DOHH2 (cell line): ENCODE results near the gene AP5Z1.

Experiments
- H3F3A ChIP-seq: fragments of 200-600 bp; sonication (generic), shearing (Covaris generic); 2 replicates; pipeline ENCODE4 v1.6.0; 2016; ENCODE audit warnings: antibody characterized with exemption, mild to moderate bottlenecking; ENCODE audit not compliant: control insufficient read depth, insufficient read depth
- H3K27ac ChIP-seq: fragments of 200-600 bp; sonication (generic); 2 replicates; pipeline ENCODE4 v1.5.1; 2014; ENCODE audit warnings: low read depth, mild to moderate bottlenecking, low read length, moderate library complexity
- H3K27me3 ChIP-seq: fragments of 200-600 bp; sonication (generic); 2 replicates; pipeline ENCODE4 v1.6.1; 2014; ENCODE audit warnings: mild to moderate bottlenecking, low read length, mixed read lengths; ENCODE audit not compliant: control insufficient read depth
- H3K36me3 ChIP-seq: fragments of 200-600 bp; sonication (generic); 2 replicates; pipeline ENCODE4 v1.6.1; 2014; ENCODE audit warnings: mild to moderate bottlenecking, low read length, moderate library complexity, mixed read lengths; ENCODE audit not compliant: control insufficient read depth
- H3K4me1 ChIP-seq: fragments of 200-600 bp; sonication (generic); 2 replicates; pipeline ENCODE4 v1.6.1; 2014; ENCODE audit warnings: mild to moderate bottlenecking, low read length, mixed read lengths; ENCODE audit not compliant: control insufficient read depth
- H3K4me2 ChIP-seq: fragments of 200-600 bp; sonication (generic); 2 replicates; pipeline ENCODE4 v1.6.0; 2014; ENCODE audit warnings: mild to moderate bottlenecking, low read length, moderate library complexity
- H3K4me3 ChIP-seq: fragments of 200-600 bp; sonication (generic); 2 replicates; pipeline ENCODE4 v1.5.1; 2014; ENCODE audit warnings: mild to moderate bottlenecking, low read length, mixed read lengths
- H3K79me2 ChIP-seq: fragments of 200-600 bp; sonication (generic); 2 replicates; pipeline ENCODE4 v1.6.1; 2014; ENCODE audit warnings: mild to moderate bottlenecking, low read length, mixed read lengths; ENCODE audit not compliant: control insufficient read depth
- H3K9me2 ChIP-seq: fragments of 200-600 bp; sonication (generic); replicated peaks from 2 replicates; pipeline ENCODE4 v1.6.1; 2014; ENCODE audit warnings: mild to moderate bottlenecking, low read length, mixed read lengths; ENCODE audit not compliant: control insufficient read depth
- H3K9me3 ChIP-seq: fragments of 200-600 bp; sonication (generic); 2 replicates; pipeline ENCODE4 v1.6.1; 2014; ENCODE audit warnings: antibody characterized with exemption, low read length, mixed read lengths; ENCODE audit not compliant: control insufficient read depth, insufficient read depth
- H4K20me1 ChIP-seq: fragments of 200-600 bp; sonication (generic); 2 replicates; pipeline ENCODE4 v1.6.0; 2014; ENCODE audit warnings: low read depth, mild to moderate bottlenecking, antibody characterized with exemption, low read length, moderate library complexity; ENCODE audit not compliant: control insufficient read depth, insufficient read depth
- EZH2phosphoT487 ChIP-seq: fragments of 200-600 bp; sonication (generic); IDR thresholded peaks from 2 replicates; pipeline ENCODE4 v1.6.1; 2017; ENCODE audit warnings: borderline replicate concordance, mild to moderate bottlenecking, antibody characterized with exemption, low read length, moderate library complexity, mixed read lengths
- TF ChIP-seq, protein P1 (sequence below): fragments of 200-600 bp; sonication (generic); IDR thresholded peaks from one replicate; pipeline ENCODE4 v1.5.1; 2014; ENCODE audit warnings: antibody characterized with exemption, mild to moderate bottlenecking, low read depth, low read length; ENCODE audit not compliant: poor library complexity, severe bottlenecking

AP5Z1 gene

DNA sequence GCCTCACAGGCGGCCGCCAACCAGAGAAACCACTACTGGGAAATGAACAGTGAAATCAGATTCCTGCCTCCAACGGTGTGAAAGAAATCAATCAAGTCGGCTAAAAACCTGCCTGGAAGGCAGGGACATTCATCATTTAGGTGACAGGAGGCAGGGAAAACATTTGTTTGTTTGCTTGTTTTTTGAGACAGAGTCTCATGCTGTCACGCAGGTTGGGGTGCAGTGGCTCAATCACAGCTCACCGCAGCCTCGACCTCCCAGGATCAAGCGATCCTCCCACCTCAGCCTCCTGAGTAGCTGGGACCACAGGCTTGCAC, 30.5 kb downstream of the AP5Z1 start:
- Histone ChIP-seq H3K4me2 (no peak overlapping the region), H3K79me2 (no peaks in the 10 kb centered on the region)

GRCh38 chr7:4806983-4807597, 31.7 kb downstream of the AP5Z1 start:
- no peaks in the 10 kb centered on the region for H3K27me3 ChIP-seq
- H3K79me2 ChIP-seq = no peaks in the 10 kb centered on the region
- no peaks in the 10 kb centered on the region for H3F3A ChIP-seq
- no peak overlapping the region for H3K4me3 ChIP-seq
- no peaks in the 10 kb centered on the region for H3K36me3 ChIP-seq
- peaks cover 6% of the 10 kb centered on the region for H3K4me1 ChIP-seq
- no peaks in the 10 kb centered on the region for H3K9me2 ChIP-seq
- H3K27ac ChIP-seq = no peak overlapping the region
- no peak overlapping the region for H3K4me2 ChIP-seq
- no peaks in the 10 kb centered on the region for H3K9me3 ChIP-seq
- TF ChIP-seq, protein P1, sequence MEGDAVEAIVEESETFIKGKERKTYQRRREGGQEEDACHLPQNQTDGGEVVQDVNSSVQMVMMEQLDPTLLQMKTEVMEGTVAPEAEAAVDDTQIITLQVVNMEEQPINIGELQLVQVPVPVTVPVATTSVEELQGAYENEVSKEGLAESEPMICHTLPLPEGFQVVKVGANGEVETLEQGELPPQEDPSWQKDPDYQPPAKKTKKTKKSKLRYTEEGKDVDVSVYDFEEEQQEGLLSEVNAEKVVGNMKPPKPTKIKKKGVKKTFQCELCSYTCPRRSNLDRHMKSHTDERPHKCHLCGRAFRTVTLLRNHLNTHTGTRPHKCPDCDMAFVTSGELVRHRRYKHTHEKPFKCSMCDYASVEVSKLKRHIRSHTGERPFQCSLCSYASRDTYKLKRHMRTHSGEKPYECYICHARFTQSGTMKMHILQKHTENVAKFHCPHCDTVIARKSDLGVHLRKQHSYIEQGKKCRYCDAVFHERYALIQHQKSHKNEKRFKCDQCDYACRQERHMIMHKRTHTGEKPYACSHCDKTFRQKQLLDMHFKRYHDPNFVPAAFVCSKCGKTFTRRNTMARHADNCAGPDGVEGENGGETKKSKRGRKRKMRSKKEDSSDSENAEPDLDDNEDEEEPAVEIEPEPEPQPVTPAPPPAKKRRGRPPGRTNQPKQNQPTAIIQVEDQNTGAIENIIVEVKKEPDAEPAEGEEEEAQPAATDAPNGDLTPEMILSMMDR = no peak
- TF ChIP-seq EZH2phosphoT487 = no peak
- H4K20me1 ChIP-seq = no peaks in the 10 kb centered on the region

More for the DNA sequence above, 30.5 kb downstream of the AP5Z1 start:
- no peaks in the 10 kb centered on the region for H3K9me2 ChIP-seq
- TF ChIP-seq, protein P1 = no peak
- TF ChIP-seq EZH2phosphoT487 = no peak
- no peak overlapping the region for H3K4me3 ChIP-seq
- H3K27me3 ChIP-seq = no peaks in the 10 kb centered on the region
- no peaks in the 10 kb centered on the region for H3F3A ChIP-seq
- H3K36me3 ChIP-seq = no peaks in the 10 kb centered on the region
- H3K27ac ChIP-seq = no peak overlapping the region
- no peaks in the 10 kb centered on the region for H3K9me3 ChIP-seq
- peaks cover 6% of the 10 kb centered on the region for H3K4me1 ChIP-seq
- H4K20me1 ChIP-seq = no peaks in the 10 kb centered on the region

- Histone ChIP-seq H3K9me3 (no peaks in the 10 kb centered on the region), H3K27ac (no peak overlapping the region), H3K4me3 (no peak overlapping the region), H3K36me3 (no peaks in the 10 kb centered on the region), H4K20me1 (no peaks in the 10 kb centered on the region), H3F3A (no peaks in the 10 kb centered on the region), H3K9me2 (no peaks in the 10 kb centered on the region), H3K4me1 (peaks cover 6% of the 10 kb centered on the region), H3K27me3 (no peaks in the 10 kb centered on the region), H3K79me2 (no peaks in the 10 kb centered on the region), H3K4me2 (no peak overlapping the region)
- no peak for TF ChIP-seq EZH2phosphoT487
- TF ChIP-seq, protein P1 = no peak
These were observed 32.2 kb downstream of the AP5Z1 start for GRCh38 chr7:4807598-4808016.
